Activated CD4-positive, alpha-beta T cell treated with anti-CD3 and anti-CD28 coated beads for 48 hours (primary cell): ENCODE results near the gene FIG4.

ENCODE experiments used
- DNase-seq: peaks from one replicate; pipeline ENCODE4 v3.0.0-alpha.2; 2020

Gene FIG4

GRCh38 chr6:109690737-109691621, at the start of gene FIG4, which contains the start of gene AK9:
TSS of gene FIG4 (plus strand) at chr6:109691296. CDS start at chr6:109691436, 140 bp downstream.
TSS of gene AK9 (minus strand) at chr6:109691202. CDS start at chr6:109675745, 15,457 bp downstream.
- DNase-seq = peak; percentile 94

DNA sequence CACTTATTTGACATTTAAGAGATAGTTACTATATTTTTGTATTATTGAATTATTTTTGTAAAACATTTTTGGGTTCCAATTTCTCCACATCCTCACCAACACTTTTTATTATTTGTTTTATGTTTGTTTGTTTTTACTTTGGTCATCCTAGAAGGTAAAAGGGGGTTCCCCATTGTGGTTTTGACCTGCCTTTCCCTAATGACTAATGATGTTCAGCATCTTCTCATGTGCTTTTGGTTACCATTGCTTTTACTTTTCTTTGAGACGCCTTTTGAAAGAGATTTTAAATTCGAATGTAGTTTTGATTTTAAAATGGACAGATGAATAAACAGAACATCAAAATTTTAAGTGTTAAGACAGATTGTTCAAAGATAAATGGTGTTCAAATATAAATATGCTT, 47.0 kb upstream of the FIG4 start:
- DNase-seq = no peak

GRCh38 chr6:109653264-109653663, 37.8 kb upstream of the FIG4 start:
- no peak for DNase-seq

- DNase-seq = no peak
Observed at GRCh38 chr6:109655761-109656262, 35.3 kb upstream of the FIG4 start.

DNA sequence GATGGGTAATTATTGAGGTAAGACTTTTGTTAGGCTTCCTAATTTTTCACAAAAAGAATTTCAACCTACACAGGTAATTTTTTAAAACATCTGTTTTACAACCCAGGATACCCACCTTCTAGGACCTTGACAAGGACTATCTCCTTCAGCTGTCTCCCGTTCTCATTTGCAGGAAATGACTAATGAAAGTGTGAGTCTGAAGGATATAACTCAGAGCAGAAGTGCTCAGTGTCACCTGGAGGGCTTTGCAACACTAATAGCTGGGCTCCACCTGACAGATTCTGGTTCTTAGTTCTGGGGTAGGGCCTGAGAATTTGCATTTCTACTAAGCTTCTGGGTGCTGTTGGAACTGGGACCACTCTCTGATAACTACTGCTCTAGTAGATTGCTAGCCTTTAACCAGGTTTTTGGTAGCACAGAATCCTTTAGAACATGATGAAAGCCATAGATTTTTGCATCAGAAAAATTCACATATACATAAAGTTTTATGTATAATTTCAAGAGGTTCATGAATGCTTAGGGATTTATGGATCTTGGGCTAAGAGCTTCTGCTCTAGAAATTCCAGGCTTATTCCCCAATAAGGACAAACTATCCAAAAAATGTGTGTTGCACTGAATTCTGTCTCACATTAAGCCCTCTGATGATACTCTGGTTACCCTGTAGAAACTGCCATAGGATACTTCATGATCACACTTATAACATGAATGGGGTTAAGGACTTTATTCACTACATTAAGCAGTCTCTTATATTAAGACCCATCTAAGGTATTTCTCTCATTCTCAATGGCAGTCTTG, 30.4 kb upstream of the FIG4 start:
- peak; percentile 9 for DNase-seq

DNA sequence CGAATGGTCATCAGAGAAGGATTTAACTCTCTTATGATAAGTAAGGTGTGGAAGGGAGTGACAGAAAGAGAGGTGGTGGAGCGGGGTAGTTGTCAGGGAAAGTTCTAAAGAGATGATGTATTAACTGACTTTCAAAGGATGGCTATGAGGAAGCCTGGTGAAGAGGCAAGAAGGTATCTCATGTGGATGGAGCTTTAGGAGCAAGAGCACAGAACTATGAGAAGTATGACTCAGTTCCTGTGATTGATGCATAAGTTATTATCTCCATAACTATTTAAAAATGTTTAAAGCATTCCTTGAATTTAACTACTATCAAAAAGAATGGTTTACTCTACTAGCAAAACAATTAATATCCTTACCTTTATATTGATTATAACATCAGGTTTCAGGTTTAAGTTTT, 28.9 kb upstream of the FIG4 start:
- no peak for DNase-seq

DNA sequence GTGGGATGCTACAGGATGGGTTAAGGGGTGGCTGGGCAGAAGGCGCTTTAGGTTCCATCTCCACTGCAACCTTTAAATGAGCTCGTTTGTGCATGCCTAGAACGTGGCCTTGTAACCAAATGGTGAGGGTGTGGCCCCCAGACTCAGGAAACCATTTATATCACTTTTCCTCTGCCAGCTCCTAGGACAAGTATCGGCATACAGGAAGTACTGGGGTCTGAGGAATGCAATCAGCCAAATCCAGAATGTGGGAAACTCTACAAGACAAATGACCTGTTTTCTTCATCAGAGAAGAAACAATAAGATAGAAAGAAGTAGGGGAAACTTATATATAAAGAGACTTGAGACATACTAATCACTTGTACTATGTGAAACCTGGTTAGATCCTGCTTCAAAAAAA, 21.3 kb upstream of the FIG4 start:
- DNase-seq = no peak

GRCh38 chr6:109671733-109672132, 19.4 kb upstream of the FIG4 start:
- no peak for DNase-seq

- DNase-seq = no peak
Observed at GRCh38 chr6:109672175-109672574, 18.9 kb upstream of the FIG4 start.

DNA sequence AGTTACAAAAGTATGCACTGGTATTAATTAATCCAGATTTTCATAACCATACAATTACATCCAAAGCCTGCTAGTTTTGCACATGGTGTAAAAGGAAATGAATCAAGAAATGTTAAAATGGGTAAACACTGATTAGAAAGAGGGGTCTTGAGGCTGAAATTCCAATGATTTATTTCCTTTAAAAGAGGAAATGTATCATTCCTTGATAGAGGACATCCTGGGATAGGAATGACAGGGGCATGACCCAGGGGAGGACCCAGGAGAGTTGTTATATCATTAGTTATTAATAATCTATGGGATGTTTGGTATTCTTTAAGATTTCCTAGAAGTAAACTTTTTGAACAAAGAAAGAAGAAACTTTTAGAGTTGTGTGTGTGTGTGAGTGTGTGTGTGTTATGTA, 18.3 kb upstream of the FIG4 start:
- no peak for DNase-seq

DNA sequence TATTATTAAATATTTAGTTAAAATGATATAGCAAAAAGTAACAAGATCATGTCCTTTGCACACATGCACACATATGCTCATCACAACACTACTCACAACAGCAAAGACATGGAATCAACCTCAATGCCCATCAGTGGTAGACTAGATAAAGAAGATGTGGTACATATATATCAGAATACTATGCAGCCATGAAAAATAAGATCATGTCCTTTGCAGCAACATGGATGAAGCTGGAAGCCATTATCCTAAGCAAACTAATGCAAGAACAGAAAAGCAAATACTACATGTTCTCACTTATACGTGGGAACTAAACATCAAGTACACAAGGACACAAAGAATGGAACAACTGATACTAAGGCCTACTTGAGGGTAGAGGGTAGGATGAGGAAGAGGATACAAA, 14.4 kb upstream of the FIG4 start:
- no peak for DNase-seq

DNA sequence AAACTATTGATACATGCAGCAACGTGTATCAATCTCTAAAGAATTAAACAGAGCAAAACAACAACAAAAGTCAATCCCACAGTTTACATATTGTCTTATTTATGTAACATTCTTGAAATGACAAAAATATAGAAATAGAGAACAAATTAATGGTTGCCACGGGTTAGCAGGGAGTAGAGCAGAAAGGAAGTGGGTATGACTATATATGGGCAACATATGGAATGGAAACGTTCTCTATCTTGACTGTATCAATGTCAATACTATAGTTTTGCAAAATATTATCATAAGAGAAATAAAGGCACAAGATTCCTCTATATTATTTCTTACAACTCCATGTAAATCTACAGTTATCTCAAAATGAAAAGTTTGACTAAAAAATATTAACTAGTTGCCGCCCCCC, 12.9 kb upstream of the FIG4 start:
- DNase-seq = no peak

DNA sequence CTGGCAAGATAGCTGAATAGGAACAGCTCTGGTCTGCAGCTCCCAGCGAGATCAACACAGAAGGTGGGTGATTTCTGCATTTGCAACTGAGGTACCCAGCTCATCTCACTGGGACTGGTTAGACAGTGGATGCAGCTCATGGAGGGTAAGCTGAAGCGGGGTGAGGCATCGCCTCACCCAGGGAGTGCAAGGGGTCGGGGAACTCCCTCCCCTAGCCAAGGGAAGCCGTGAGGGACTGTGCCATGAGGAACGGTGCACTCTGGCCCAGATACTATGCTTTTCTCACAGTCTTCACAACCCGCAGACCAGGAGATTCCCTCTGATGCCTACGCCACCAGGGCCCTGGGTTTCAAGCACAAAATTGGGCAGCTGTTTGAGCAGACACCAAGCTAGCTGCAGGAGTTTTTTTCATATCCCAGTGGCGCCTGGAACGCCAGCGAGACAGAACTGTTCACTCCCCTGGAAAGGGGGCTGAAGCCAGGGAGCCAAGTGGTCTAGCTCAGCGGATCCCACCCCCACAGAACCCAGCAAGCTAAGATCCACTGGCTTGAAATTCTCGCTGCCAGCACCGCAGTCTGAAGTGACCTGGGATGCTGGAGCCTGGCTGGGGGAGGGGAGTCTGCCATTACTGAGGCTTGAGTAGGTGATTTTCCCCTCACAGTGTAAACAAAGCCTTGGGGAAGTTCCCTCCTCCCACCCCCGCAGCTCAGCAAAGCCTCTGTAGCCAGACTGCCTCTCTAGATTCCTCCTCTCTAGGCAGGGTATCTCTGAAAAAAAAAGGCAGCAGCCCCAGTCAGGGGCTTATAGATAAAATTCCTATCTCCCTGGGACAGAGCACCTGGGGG, 12.2 kb upstream of the FIG4 start:
- DNase-seq = peak; percentile 38

GRCh38 chr6:109686566-109687265, 4.4 kb upstream of the FIG4 start:
- no peak for DNase-seq

GRCh38 chr6:109687271-109687761, 3.8 kb upstream of the FIG4 start:
- peak; percentile 11 for DNase-seq

DNA sequence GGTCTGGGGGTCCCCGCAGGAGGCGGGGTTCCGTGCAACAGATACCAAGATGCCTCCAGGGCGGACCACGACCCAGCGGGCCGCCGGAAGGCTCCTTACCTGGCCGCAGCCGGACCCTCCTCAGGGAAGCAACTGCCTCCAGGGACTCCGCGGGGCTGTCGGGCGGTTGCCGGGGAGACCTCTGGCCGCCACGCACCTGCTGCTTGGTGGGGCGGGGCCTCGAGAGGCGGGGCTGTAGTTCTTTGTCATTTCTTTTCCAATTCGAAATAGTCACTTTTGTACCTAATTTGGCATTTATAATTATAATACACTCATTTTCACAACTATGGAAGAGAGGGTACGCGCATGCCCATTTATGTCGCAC, 741 bp upstream of the FIG4 start:
- peak; percentile 76 for DNase-seq

GRCh38 chr6:109693111-109693510, 2.0 kb downstream of the FIG4 start:
- DNase-seq = no peak

DNA sequence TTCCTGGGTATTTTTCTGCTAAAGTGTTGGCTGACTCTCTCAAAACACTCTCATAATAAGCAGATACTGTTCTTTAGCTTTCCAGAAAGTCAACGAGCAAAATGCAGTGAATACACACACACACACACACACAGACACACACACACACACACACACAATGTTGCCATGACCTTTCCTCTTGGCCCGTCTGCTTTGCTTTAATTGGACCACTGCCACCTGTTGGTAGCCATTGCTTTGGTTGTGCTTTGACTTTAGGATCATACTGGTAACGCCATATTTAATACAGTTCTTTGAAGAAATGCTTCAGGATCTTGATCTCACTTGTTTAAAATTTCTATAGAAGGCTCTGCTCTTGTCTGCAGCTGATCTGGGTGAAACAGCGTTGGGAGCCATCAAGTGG, 4.4 kb downstream of the FIG4 start:
- peak; percentile 28 for DNase-seq

DNA sequence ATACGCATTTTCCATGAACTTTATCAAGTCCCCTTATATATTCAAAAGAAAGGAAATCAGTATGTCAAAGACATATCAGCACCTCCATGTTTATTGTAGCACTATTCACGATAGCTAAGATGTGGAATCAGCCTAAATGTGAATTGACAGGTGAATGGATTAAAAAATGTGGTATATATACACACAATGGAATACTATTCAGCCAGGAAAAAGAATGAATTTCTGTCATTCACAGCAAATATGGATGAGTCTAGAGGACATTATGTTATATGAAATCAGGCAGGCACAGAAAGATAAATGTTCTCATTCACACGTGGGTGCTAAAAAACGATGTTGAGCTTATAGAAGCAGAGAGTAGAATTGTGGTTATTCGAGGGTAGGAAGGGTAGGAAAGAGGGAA, 5.3 kb downstream of the FIG4 start:
- DNase-seq = no peak

DNA sequence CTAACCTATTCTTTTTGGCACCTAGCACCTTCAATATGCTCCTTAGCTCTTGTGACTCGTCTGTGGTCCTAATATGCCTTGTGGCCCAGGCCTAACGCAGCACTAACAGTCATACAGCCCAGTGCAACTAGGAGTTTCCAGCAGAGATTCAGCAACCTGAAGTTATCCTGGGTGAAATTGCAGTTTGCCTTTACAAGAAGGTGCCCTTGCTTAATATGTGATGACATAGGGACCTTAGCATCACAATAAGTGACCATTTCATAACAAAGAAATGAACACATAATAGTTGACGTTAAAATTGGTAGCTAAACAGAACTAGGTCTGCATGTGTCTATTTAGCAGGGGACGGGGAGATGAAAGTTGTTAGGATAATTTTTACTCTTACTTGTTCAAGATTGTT, 10.1 kb downstream of the FIG4 start:
- no peak for DNase-seq

DNA sequence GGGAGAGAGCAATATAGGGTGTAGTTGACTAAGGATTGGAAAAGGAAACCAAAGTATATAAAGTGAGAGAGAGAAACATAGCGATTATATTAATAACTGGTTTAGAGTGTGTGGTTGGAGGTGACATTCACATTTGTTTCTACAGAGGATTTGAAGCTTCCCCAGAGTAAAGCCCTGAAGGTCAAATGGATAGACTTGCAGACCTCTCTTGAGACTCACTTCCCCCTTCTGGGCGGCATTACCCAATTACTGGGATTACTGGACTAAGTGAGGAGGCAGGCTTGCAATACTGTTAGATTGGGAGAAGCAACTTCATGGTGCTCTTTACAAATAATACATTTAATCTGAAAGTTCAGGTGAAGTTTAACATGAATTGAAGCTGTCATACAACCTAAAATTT, 10.7 kb downstream of the FIG4 start:
- DNase-seq = no peak

- DNase-seq = no peak
Observed at GRCh38 chr6:109702791-109703190, 11.7 kb downstream of the FIG4 start.
